Stimulated activated CD8-positive, alpha-beta memory T cell treated with anti-CD3 and anti-CD28 coated beads, Interleukin-15, amount 100 ng/mL, for 48 hours (primary cell): ENCODE results near the gene ACOXL.
"Not testable (repeated sequence)": the region's sequence is repeated elsewhere in the genome, so short reads cannot be mapped to it uniquely, and the experiment has no call there.

Experiments
- DNase-seq, 2 donors: peaks; one replicate each; pipeline ENCODE4 v3.0.0-alpha.2; 2020; ENCODE audit warnings: low read depth in 2 of 2

Gene ACOXL

DNA sequence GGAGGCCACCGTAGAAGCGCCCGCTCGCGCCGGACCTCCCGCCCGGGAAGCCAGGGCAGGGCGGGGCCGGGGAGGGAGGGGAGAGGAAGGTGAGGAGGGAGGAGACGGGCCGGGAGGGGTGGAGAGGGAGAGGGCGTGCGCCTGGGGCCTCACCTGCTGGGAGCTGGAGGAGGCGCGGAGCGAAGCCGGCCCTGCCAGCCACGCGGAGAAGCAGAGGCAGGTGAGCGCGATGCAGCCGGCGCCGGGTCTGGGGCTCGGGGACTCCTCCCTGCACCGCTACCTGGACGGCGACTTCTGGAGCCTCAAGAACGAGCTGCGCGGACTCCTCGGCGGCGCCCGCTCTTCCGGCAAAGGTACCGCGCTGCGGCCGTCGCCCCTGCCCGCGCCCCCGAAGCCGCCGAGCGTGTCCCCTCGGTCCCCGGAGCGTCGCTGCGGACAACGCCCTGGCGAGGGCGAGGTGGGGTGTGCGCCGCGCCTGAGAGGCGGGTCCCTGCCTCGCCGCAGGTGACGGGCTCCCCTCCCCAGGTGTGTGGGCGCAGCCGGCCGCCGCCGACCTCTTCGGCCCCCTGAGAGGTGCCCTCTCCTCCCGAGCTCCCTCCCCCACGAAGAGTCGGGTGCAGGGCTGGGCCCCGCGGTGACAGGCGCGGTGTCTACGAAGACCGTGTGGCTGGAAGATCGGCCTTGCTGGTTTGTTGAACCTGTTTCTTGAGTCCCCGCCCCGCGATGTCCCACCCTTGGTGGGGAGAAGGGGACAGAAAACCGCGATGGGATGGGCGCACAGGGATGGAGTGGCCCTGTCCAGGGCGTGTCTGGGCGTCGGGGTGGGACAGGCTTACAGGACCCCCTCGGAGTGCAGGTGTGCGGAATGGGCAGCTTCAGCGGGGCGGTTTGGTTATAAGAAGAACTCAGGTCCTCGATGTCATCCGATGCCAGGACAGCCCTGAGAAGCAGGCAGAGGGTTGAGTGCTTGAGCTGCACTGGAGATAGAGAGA is at the start of gene ACOXL:
Gene ACOXL (plus strand): TSS at position 152 of the 992 bp plus-strand sequence. CDS start 35,817 bp downstream, outside the sequence.
- DNase-seq = no peak

DNA sequence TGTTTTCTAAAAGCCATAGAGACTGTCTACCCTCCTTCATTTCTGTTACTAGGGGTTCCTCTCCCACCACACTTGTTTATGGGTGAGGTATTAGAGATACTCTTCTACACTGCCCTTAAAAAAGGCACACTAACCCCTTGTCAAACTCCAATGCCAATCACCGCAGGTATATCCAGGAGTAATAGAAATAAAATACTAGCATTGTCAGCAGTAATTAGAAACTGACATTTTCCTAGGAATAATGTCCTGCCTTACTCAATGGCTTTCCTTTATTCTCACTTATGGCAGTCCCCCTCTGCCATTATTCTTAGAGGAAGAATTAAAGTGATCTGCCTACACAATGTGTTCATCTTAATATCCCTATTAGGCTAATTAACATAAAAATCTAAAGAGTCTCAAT is 49.5 kb upstream of the ACOXL start:
- DNase-seq = no peak

DNA sequence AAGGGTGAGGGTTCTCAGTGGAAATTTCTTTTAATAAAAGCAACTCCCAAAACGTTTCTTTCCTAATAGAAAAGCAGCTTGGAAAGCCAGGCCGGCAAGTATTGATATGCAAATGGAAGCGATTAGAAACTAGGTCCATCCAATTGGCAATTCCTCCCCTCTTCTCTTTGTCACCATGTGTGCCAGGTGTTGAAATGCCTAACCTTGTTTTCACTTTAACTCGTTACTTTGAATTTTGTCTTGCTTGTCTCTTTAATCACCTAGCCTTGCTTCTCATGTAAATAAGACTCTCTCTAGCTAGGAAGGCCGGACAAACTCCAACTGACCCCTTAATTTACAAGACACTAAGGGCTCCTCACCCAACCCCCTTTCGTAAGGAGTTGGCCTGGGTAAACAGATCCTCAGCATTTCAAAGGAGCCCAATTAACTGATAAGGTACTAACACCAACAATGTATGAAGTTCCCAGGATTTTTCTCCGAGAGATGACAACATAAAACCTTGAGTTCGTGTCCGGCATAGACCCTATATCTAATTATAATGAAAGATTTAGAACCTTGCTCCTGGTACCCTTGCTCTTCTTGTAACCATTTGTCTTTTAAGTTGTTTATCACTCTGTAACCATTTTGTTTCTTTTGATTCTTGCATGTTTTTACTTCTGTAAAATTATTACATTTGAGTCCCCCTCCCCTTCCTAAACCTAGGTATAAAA is 44.4 kb upstream of the ACOXL start:
- not testable (repeated sequence) for DNase-seq

DNA sequence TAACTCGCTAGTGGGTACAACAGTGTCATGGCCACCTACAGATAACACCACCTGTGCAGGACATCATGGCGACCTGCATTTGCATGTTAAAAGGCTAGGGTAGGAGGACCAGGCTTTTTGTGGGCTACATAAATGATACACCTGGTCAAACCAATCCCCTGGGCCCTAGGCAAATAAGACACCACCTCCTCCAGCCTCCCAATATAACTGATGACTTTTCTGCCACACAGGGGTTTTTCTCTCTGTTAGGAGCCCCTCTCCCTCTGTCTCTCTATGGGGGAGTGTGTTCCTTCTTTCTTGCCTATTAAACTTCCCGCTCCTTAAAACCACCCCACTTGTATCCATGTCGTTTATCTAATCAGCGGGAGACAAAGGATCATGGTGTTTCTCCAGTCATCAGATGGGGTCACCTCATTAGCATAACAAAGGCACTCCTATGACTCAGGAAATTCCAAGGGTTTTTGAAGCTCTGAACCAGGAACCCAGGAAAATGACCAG is 43.7 kb upstream of the ACOXL start:
- DNase-seq = no peak

DNA sequence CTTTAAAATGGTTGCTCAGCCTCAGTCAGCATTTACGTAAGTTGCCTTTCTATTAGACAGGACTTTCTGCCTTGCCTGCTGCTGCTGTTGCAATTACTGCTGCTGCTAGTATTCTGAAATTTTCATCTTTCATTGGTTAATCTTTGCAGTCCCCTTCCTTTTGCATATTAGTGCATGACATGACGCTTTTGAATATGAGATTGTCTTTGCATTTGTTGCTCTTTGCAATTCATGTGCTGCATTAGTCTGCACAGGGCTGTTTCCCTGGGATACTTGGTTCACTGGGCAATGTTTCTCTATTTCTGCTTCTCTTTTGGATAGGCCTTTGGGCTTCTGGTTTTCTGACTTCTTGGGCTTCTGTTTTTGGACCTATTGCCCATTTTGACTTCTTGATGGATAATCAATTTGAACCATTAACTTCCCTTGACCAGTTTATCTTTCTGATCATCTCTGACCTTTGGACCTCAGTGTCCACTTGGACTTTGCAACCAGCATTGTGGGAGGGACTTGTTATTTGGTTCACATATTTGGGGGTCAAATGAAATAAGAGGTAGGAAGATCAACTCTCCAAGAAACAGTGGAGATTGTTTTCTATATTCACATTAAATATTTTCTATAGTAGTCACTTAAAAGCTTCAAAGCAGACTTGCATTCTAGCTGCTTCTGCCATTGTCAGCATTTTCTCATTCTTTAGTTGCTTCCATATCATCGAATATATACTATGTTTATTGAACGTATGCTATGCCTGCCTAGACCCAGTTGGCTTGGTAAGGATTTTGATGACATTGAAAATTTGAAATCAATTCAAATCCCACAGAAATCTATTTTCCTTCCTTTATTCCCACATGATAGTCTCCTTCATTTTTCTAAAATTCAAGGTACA is 42.0 kb upstream of the ACOXL start:
- DNase-seq = no peak

GRCh38 chr2:110691612-110692258 is 40.6 kb upstream of the ACOXL start:
- DNase-seq = no peak

DNA sequence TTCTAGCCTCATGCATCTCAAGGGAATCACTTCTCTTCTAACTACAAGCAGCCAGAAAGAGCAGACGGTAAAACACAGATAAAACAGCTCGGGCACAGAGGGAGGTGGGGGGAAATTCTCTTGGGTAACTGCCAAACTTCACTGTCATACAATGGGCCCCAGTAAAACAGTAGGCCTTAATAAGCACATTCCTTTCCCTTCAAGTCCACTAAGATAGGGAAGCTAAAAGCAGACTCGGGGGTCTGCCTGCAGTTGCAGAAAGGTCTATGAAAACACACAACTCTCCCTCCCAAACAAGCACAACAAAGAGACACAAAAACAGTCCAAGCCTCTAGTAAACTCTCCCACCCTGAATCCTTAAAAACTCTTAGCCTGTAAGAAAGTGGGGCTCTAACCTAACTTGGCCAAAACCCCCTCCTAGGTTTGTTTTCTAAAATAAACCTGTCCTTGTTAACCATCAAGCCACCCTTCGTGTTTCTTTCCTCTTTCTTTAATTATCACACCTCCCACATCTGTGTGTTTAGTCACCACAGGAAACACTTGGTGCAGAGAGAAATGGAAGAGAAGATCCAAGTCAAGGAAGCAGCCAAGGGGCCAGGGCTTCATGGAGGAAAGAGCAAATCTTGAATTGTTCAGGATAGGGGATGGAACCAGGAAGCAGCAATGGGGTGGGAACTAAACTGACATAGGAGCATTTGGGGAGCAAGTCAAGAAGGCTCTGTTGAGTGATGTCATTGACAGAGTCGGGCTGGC is 37.1 kb upstream of the ACOXL start:
- DNase-seq = not testable (repeated sequence)

DNA sequence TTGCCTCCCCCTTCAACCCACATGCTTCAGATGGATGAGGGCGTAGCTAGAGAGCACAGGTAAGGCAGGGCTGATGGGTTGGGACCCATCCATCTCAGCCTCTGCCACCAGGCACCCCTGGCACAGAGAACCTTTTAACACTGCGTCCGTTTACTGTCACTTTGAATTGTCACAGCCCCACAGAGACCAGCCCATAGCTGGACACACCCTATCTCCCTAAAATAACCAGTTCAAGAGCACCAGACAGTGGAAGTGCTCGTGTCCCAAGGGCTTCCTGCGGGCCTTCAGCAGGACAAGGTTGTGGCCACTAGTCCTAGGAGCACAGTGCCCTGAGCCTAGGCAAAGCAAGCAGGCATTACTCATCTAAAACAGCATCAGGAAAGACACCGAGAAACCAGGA is 34.1 kb upstream of the ACOXL start:
- DNase-seq = not testable (repeated sequence)

DNA sequence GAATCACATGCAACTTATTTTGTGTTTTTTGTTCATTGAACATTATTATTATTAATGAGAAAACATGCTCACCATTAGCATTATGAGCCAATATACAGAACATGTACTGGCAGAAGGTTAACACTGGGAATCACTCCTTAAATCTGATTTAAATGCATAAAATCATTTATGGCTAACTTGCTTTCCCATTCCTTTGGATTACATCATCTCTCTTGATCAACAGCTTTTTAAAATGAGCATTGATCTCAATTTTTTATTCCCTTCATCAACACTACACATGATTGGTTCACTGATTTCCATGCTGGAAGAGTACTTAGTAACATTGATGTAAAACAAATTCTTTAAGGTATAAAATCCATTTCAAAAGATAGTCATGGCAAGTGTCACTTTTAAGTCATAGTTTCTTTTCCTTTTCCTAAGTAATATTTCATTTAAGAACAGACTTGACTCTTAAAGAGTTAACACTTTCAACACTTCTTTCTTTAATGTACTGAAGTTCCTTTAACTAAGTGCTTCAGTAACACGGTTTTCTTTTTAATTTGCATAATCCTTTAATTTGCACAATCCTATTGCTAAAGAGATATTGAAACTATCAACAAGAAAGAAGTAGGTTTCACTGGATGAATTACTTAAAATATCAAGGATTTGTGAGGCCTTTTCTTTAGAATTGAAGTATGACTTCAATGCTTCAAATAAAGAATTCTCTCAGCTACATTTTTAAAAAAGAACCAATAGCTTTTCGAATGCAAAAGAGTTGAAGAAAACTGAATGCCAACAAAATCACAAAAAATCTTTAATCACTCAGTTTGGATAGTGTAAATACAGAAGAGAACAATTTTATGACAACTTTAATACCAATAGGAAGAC is 29.6 kb upstream of the ACOXL start:
- no peak for DNase-seq

GRCh38 chr2:110707386-110707965 is 24.9 kb upstream of the ACOXL start:
- no peak for DNase-seq

- DNase-seq = no peak
Observed at GRCh38 chr2:110708455-110708854, 23.9 kb upstream of the ACOXL start.

DNA sequence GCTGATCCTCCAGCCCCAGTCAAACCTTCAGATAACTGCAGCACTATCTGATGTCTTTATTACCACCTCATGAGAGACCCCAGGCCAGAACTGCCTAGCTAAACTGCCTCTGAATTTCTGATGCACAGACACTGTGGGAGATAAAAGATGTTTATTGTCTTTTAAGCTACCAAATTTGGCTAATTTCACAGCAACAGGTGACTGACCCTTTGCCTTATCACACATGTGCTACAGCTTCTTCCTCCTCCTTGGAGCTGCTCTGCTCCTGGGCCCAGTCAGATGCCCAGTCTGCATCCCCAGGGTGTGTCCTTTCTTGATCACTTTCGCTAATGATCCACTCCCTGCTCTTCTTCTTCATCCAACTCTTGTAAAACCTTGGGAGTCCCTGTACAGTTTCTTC is 19.6 kb upstream of the ACOXL start:
- DNase-seq = no peak

DNA sequence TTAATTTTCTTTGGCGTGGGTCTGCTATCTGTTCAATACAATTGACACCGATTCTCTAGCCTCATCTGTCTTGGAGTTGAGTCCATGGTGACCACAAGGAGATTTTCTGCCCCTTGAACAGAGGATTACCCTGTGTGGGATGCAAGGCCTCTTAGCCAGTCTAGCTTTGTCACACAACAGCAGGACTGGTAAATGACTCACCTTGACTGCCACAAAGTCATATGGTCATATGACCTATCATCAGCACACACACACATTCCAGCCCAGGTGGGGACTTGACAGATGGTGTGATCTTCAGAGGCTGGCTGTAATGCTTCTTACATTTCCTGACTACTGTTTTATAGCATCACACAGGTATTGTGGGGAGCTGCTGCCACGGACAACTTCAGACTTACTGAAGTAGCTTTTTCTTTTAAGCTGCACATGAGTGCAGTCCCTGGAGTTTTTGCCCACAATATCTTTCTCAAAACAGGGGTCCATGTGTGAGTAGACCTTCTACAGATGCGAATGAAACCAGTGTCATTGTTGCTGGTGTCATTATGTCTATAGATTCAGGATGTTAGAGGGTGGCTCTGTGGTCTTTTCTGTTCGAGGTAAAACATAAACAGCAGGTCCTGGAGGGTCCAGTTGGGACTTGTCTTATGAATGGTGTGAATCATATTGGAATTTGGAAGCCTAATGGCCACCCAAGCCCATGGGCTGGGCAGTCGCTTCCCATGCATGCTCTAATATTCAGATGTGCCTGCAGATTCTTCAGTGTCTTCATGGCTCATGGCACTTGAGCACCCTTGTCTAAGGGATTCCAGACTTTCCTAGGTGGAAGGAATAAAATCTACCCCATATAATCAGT is 18.6 kb upstream of the ACOXL start:
- DNase-seq = no peak

DNA sequence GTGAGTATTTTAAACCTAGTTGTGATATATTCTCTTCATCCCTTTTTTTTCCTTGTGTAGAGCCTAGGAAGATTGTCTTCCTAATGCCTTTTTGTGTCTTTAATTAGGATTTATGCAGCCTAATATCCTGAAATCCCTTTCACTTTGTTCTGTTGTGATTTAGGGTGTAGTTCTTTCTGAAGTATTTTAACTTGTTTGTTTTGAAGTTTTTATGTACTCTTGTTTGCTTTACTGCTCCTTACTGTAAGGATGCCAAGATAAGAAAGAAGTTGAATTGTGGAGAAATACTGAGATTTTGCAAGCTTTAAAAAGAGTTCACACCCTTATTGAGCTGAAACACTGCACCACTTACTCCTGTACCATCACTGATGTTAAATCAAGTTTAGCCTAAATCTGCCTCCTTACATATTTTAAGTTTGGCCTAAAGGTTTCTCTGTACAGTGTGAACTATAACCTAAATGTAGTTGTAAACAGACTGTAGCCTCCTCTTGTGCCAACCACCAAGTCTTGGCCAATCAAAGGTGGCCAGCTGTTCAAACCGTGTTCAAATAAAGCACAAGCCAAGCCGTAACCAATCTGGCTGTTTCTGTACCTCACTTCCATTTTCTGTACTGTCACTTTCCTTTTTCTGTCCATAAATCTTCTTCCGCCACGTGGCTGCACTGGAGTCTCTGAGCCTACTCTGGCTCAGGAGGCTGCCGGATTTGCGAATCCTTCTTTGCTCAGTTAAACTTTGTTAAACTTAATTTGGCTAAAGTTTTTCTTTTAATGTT is 17.7 kb upstream of the ACOXL start:
- no peak for DNase-seq

GRCh38 chr2:110716959-110717645 is 15.3 kb upstream of the ACOXL start:
- DNase-seq = no peak

GRCh38 chr2:110717734-110718133 is 14.6 kb upstream of the ACOXL start:
- no peak for DNase-seq

DNA sequence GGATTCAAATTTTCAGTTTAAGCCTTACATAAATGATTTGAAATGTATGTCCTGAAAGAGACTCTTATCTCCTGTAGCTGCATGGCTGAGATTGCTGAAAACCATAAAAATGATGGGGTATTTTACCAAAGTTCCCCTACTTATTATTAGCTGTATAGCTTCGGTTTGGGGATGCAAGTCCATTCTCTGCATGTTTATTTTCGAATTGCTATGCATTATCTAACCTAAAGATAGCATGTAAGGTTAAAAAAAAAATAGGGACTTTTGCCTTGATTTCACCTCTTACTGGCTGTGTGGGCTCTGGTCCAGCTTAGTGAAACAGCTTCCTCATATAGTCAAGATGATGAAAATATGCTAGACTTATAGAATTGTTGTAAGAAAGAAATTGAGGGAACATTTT is 14.0 kb upstream of the ACOXL start:
- DNase-seq = no peak
